Measurements from ENCODE around the gene PAM16.

The PAM16 gene

DNA sequence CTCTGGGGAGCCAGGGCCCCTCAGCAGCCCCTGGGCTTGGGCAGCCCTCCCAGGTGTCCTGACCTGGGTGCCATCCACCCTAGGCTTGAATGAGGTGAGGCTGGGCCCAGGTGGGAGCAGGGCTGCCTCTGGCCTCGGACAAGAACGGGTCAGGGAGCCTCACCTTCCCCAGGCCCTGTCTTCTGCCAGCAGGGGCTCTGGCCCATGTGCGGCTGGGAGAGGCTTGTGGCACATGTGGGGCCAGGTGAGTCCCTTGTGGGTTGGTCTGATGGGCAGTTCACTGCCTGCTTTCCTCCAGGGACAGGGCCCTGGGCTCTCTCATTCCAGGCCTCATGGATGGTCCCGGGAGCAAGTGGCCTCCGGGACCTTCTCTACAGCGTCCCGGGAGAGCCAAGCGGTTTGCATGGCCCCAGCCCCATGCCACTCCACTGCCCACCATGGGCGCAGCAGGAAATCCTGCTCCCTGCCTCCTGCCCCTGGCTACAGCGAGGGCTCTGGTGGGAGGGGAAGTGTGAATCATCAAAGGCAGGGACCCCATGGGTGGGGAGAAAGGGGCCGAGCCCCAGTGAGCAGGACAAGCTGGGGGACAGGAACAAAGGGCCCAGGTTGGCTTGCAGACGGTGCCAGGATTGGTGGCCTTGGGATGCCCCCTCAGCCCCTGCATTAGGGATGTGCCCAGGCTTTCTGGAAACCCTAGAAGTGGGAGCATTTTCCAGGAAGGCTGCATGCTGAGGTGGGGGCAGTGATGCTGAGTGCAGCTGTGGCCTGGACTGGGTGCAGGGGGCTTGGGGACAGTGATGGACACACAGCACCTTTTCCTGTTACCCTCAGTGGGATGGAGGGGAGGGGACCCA, 32.7 kb upstream of the PAM16 start:
- in situ Hi-C loops (cut with MboI; ENCODE audit: low sequenced_read_pairs), result no loop called here

GRCh38 chr16:4382795-4383357, 31.8 kb upstream of the PAM16 start:
- in situ Hi-C loops (cut with MboI; ENCODE audit: low sequenced_read_pairs), result no loop called here

DNA sequence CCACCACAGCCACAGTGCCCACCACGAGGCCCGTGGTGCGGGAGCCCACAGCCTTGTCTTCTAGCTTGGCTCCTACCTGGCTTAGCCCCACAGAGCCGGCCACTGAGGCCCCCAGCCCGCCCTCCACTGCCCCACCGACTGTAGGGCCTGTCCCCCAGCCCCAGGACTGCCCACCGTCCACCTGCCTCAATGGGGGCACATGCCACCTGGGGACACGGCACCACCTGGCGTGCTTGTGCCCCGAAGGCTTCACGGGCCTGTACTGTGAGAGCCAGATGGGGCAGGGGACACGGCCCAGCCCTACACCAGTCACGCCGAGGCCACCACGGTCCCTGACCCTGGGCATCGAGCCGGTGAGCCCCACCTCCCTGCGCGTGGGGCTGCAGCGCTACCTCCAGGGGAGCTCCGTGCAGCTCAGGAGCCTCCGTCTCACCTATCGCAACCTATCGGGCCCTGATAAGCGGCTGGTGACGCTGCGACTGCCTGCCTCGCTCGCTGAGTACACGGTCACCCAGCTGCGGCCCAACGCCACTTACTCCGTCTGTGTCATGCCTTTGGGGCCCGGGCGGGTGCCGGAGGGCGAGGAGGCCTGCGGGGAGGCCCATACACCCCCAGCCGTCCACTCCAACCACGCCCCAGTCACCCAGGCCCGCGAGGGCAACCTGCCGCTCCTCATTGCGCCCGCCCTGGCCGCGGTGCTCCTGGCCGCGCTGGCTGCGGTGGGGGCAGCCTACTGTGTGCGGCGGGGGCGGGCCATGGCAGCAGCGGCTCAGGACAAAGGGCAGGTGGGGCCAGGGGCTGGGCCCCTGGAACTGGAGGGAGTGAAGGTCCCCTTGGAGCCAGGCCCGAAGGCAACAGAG, 31.0 kb upstream of the PAM16 start:
- in situ Hi-C loops (cut with MboI; ENCODE audit: low sequenced_read_pairs), result no loop called here

GRCh38 chr16:4381072-4381934, 30.2 kb upstream of the PAM16 start:
- in situ Hi-C loops (cut with MboI; ENCODE audit: low sequenced_read_pairs), result no loop called here

- in situ Hi-C loops (cut with MboI; ENCODE audit: low sequenced_read_pairs), result no loop called here
Measured at GRCh38 chr16:4380119-4381063, 29.3 kb upstream of the PAM16 start.

GRCh38 chr16:4378999-4379690, 28.0 kb upstream of the PAM16 start:
- in situ Hi-C loops (cut with MboI; ENCODE audit: low sequenced_read_pairs), result no loop called here

- in situ Hi-C loops (cut with MboI; ENCODE audit: low sequenced_read_pairs), result no loop called here
Measured at GRCh38 chr16:4378161-4378666, 27.1 kb upstream of the PAM16 start.

- in situ Hi-C loops (cut with MboI; ENCODE audit: low sequenced_read_pairs), result no loop called here
Measured at GRCh38 chr16:4377573-4378154, 26.5 kb upstream of the PAM16 start.

GRCh38 chr16:4376893-4377572, 25.9 kb upstream of the PAM16 start:
- in situ Hi-C loops (cut with MboI; ENCODE audit: low sequenced_read_pairs), result no loop called here

DNA sequence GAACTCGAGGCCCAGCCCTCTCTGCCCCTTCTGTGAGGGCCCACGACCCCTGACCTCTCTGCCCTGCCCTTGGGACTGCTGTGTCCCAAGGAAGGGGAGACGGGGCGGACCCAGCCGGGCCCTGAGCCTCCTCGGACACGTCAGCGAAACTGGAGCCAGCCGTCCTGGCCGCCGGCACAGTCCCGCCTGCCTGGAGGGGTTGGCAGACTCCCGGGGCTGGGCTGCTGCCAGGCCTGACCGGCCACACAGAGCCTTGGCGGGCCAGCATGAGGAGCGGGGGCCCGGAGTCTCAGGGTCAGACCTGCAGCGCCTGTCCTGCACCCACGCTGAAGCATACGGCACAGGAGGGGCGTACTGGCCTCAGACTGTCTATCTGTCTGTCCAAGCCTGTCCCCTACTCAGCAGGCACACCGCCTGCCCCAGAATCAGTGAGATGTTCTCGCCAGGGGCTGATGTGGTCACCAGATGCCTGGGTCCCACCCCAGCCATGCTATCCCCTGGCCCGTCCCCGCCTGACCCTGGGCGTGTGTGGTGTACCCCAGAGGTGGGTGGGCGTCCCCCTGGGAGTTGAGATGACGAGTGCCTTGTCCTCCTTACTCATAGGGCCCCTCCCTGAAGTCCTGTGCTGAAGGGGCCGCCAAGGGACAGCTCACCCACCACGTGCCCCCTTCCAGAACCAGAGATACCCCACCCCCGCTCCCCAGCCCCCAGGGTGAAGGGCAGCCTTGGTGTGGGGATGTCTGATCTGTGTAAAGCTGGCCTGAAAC, 25.2 kb upstream of the PAM16 start:
- in situ Hi-C loops (cut with MboI; ENCODE audit: low sequenced_read_pairs), result no loop called here

DNA sequence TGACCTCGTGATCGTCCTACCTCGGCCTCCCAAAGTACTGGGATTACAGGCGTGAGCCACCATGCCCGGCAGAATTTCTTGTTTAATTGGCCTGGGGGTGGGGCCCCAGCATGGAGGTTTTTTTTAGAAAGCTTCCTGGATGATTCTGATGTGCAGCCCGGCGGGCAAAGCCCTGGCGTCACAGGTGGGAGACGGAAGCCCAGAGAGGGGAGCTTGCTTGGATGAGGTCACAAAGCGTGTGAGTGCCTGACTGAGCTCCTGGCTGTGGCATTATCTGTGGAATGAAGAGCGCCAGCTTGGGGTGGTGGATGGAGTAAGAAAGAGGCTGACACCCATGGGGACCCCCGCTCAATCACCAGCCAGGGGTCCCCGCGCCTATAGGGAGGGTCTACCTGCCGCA, 24.6 kb upstream of the PAM16 start:
- in situ Hi-C loops (cut with MboI; ENCODE audit: low sequenced_read_pairs), result no loop called here

DNA sequence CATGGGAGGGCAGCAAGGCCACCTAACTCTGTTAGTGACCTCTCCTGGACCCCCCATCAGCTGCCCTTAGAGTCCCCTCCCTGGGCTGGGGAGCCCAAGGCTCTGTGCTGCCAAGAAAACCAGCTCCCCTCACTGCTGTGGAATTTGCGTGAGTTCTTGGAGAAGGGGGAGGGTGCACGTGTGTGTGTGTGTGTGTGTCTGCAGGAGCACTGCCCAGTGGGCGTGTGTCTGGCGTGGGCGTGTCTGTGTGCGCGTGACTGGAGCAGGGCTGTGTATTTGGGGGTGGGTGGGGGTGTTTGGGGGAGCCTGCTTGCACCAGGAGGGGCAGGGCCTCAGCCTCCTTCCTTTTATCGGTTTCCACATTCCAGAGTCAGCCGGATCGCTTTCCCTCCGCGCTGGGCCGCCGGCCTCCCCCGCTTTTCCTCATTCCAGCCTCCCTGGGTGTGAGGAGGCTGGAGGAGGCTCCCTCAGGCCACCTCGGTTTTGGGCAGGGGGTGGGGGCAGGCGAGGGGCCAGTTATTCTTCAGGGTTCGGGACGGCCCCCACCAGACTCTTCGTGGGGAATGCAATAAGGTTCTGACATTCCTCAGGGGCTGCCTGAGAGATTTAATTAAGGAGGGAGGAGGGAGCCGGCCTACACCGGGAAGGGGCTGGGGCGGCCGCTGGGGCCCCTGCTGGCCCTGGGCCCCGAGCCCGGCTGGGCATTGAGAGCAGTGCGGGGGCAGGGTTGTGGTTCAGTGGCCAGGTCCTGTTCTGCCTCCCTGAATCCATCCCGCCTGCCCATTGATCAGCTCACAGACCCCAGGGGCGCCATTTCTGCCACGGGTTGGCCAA, 23.0 kb upstream of the PAM16 start:
- in situ Hi-C loops (cut with MboI; ENCODE audit: low sequenced_read_pairs), result no loop called here

GRCh38 chr16:4373356-4373908, 22.3 kb upstream of the PAM16 start:
- in situ Hi-C loops (cut with MboI; ENCODE audit: low sequenced_read_pairs), result no loop called here

- in situ Hi-C loops (cut with MboI; ENCODE audit: low sequenced_read_pairs), result no loop called here
Measured at GRCh38 chr16:4372578-4373355, 21.6 kb upstream of the PAM16 start.

DNA sequence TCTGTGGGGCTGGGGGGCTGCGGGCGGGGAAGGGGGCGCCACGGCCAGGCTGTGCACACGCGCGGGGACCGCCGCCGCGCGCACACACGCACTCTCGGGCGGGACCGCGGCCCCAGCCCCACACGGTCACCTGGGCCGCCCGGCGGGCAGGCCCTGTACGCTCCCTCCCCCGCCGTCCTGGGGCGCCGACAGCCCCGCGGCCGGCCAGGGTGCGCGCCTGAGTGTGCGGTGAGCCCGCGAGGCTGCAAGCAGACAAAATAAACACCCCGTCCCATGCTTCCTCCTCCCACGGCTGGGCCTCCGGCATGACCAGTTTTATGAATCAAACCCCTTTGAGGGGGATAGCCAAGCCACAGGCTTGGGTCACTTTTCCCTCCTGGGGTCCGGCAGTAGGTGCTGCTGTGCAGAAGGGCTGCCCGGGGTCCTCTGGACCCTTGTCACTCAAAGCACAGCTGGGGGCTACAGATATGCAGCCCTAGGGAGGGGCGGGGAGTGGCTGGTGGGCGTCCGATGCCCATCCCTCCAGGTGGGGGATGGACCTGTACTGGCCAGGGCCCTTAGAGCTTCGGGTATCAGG, 21.0 kb upstream of the PAM16 start:
- in situ Hi-C loops (cut with MboI; ENCODE audit: low sequenced_read_pairs), result no loop called here
